GM21717 (cell line): ENCODE results near the gene OR1K1.
"Not testable (repeated sequence)": the region's sequence is repeated elsewhere in the genome, so short reads cannot be mapped to it uniquely, and the experiment has no call there.

ENCODE experiments used
- ATAC-seq: cut with Tn5 transposase; IDR thresholded peaks from one replicate; pipeline ENCODE4 v1.9.1; 2021; ENCODE audit warnings: mild to moderate bottlenecking, moderate library complexity; ENCODE audit not compliant: unreplicated experiment

OR1K1 gene

DNA sequence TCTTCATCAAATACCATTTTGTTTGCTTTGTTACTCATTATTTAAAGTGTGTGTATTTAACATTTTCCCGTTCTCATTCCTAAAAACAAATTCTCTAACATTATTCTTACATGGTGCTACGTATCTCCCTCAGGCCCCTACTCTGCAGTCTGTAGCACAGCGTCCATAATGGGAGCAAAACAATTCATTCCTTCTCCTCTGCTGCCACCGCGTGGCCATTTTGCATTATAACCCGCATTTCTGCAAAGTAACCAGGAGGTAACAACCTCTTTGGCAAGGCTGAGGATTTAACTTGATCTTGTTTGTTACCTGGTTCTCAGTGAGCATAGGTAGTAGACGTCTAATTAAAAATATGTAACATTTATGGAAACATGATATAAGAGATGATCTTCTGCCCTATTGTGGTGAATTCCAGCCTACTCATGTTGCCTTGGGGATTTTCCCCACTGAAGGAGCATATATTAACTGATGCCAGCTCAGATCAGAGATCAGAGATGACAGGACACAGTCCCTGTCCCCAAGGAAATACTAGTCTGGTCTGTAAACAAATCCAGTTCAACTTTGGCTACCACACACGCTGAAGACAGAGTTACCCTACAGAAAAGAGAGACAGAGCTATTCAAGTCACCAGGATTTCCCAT, 10.5 kb downstream of the OR1K1 start:
- ATAC-seq: no peak

DNA sequence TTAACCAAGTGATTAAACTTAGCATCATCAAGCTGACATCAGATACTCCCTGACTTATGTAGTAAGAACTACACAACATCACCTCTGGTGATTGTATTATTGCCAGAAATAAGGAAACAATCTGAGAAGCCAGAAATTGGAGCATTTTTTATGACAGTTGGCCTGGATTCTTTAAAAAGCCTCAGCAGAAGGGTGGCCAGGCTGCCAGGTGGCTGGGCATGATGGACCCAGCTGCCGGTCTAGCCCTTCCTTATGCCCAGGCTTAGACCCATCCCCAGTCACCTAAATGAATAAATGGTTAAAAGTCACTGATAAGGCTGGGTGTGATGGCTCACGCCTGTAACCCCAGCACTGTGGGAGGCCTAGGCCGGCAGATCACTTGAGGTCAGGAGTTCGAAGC, 12.8 kb downstream of the OR1K1 start:
- no peak for ATAC-seq

DNA sequence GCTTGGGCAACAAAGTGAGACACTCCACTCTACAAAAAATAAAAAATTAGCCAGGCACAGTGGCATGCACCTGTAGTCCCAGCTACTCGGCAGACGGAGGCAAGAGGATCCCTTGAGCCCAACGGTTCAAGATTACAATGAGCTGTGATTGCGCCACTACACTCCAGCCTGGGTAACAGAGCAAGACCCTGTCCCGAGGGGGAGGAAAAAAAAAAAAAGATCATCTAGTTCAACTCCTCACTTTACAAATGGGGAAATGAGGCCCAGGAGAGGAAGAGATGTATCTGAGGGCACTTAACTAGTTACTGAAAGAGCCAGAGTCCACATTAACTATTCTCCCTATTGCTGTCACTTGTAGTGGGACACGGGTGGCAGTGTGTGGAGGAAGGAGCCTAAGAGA, 14.6 kb downstream of the OR1K1 start:
- ATAC-seq: no peak

DNA sequence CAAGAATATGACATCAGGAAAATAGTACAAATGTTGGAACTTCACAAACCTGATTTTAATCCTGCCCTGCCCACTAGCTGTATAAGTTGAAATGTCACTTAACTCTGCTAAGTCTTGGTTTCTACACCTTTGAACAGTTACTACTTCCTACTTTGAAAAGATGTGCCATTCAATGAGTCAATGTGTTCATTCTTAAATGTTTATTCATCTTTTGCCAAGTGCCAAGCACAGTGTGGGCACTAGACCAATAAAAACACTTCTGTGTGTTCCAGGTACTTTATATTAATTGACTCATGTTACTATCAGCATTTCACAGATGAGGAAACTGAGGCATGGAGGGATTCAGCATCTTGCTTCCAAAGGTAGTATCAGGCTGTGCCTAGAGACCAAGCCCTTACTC, 15.6 kb downstream of the OR1K1 start:
- ATAC-seq: no peak

DNA sequence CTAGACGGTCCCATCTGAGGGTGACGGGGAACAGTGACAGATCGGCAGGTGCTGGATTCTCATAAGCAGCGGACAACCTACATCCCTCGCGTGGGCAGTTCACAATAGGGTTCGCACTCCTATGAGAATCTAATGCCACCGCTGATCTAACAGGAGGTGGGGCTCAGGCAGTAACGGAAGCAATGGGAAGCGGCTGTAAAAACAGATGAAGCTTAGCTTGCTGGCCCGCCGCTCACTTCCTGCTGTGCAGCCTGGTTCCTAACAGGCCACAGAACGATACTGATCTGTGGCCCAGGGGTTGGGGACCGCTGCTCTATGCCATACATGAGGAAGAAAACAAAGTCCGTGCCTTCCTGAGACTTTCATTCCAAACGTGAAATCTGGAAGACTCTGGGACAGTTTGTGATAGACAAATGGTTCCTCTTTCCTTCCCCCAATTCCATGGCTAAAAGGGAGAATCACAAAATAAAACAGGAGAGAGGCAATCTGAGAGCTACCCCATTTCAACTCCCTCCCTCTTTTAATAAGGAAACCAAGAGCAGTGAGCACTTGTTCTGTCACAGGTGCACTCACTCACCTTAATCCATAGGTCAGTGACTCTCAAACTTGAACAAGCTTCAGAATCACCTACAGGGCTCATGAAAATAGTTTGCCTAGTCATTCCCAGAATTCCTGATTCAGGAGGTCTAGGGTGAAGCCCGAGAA, 16.4 kb downstream of the OR1K1 start:
- no peak for ATAC-seq

DNA sequence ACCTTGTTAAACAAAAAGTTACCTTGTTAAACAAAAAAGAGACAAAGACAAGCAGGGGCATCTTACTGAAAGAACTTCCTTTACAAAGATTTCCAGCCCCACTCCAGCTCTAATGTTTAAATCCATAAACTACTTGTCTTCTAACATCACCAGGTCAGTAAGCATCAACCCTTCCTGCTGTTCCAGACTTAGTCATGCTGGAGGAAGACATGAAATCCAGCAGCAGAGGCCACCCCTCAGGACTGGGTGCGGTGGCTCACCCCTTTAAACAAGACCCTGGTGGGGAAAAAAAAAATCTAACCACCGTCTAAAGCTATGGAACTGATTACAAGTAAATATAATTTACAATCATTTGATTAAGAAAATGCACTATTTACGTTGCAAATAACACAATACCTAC, 19.4 kb downstream of the OR1K1 start:
- no peak for ATAC-seq

DNA sequence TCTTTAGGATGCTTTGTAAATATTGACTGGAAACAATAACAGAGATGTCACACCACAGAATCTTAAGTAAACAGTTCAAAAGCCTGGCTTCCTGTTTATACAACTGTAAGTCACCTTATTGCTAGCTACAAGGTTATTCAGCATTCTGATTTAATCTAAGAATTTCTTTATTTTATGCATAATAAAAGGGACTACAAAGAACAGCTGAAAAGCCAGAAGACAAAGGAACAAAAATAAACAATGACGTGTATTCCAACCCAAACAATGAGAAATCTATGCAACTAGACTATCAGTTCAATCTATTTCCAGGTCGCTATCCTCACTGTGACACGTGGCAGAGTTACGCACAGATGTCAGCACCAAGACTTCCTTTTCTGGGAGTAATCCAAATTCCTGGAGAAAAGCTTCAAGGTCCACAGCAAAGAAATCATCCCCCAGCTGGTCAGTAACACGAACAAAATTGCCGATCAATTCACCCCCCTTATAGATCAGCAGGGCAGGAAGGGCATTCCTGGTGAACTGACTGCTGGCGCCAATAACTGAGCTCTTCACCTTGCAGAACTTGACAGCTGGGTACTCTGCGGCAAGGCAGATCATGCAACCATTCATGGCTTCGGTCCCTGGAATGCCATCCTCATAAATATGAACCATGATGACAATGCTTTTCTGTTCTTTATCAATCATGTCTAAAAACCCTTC, 20.0 kb downstream of the OR1K1 start:
- ATAC-seq: no peak

DNA sequence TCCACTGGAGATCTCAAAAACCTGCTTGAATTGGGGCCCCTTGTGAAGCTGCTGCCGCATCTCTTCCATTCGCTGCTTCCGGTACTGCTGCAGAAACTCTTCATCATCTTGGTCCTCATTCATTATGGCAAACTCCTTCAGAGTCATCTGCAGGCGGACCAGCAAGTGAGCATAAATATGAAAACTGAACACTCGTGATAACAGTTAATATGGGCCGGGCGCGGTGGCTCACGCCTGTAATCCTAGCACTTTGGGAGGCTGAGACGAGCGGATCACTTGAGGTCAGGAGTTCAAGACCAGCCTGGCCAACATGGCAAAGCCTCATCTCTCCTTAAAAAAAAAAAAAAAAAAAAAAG, 20.5 kb downstream of the OR1K1 start:
- no peak for ATAC-seq

DNA sequence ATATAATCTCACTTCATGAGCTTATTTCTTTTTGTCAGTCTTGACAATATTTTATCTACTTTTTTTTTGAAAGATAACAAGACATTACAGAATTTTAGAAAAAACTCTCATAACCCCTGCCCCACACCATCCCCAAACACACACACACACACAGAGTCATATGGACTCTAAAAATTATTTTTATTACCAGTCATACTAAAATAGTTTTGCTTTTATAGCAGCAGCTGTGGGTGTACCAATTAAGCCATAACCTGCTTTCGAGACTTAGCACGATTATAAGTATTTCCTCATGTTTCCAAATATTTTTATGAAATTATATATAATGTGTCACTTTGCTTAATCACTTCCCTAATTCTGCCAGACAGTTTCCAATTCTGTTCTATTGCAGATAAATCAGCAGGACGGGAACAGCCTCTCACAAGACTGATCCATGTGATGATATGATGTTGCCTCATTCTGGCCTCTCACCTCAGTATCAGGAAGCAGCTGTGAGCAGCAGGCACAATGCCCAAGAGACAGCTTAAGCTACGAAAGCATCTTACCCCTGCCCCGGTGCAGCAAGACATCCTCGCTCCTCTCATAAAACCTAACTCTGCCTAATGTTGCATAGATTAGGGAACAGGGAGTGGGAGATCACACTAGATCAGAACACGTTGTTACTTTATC, 21.5 kb downstream of the OR1K1 start:
- ATAC-seq: no peak

DNA sequence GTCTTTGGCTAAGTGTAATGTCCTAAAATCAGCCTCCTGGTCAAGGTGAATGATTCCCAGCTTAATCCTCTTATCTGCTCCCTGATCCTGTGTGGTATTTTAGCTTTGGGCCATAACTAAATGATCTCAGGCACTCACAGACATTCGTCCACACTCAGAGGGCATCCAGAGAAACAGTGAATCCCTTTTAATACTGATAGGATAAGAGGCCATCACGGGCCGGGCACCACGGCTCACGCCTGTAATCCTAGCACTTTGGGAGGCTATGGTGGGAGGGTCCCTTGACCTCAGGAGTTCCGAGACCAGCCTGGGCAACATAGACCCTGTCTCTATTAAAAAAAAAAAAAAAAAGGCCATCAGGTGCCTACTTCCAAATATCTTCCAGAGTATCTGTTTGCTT, 22.1 kb downstream of the OR1K1 start:
- no peak for ATAC-seq

DNA sequence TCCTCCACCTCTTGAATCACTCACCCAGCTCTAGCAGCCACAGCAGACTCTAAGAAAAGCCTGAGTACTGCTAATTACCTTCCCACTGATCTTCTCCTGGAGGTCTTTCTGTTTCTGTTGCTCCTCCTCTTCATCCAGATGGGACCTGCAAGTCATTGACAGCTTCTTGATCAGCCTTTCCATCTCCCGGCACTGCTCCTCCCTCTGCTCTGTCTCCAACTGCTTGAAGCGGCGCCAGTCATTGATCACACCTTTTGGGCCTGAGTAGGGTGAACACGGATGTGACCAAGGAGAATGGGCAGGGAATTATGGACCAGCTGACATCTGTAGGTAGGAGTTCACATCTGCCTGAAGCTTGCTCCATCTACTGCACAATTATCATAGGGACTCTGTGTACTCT, 23.0 kb downstream of the OR1K1 start:
- ATAC-seq: no peak

DNA sequence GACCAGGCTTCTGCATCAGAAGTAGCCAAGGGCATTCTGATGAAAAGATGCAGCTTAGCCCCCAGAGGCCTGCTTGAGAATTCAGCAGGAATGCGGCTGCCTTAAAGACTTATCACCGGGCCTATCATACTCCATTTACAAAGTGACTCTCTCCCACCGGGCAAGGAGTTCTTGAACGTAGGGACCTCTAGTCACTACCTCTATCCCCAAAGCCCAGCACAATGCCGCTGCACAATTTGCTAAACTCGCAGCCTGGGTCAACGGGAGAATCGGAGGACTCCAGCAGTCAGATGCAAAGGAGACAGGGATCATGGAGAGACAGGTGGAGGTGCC, 27.8 kb downstream of the OR1K1 start:
- ATAC-seq: peak; percentile 12

DNA sequence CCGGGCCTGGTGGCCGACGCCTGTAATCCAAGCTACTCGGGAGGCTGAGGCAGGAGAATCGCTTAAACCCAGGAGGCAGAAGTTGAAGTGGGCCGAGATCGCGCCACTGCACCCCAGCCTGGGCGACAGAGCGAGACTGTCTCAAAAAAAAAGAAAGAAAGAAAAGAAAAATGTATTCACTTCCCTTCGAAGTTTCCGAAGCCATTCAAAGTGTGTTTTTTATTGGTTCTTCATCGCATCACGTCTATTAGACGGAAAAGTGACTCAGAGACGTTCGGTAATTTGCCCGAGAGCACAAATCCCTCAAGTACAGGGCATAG, 29.0 kb downstream of the OR1K1 start:
- ATAC-seq: not testable (repeated sequence)

DNA sequence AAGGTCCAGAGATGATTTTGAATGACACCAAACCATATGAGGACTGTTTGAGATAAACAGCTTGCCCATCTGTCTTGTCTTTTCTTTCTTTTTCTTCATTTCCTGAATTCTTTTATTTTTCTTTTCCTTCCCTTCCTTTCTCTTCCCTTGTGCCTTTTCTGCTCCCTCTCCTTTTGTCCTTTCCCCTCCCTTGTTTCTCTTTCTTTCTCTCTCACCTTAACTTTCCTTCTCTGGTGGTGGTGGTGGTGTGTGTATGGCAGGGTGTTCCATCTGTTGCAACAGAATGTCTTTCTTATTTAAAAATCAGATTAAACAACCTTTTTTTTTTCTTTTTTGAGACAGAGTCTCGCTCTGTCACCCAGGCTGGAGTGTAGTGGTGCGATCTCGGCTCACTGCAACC, 32.3 kb downstream of the OR1K1 start:
- ATAC-seq: no peak

DNA sequence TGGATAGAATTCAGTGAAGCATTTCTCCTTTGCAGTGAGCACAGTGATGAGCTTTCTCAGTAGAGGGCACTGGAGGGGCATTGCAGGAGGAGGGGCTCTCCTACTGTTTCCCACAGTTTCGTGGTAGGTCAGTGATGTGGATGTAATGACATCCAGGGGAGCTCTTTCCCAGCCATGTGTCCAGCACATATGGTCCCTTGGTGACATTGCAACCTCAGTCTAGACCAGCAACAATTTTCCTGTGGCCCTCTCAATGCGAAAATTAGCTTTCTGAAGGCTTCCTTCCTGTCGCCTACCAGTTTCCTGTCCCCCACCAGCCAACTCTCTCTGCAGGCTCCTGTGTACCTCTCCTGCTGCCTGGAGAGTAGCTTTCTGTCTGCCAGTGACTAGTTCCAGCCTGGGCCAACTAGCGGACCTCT, 35.4 kb downstream of the OR1K1 start:
- ATAC-seq: no peak

DNA sequence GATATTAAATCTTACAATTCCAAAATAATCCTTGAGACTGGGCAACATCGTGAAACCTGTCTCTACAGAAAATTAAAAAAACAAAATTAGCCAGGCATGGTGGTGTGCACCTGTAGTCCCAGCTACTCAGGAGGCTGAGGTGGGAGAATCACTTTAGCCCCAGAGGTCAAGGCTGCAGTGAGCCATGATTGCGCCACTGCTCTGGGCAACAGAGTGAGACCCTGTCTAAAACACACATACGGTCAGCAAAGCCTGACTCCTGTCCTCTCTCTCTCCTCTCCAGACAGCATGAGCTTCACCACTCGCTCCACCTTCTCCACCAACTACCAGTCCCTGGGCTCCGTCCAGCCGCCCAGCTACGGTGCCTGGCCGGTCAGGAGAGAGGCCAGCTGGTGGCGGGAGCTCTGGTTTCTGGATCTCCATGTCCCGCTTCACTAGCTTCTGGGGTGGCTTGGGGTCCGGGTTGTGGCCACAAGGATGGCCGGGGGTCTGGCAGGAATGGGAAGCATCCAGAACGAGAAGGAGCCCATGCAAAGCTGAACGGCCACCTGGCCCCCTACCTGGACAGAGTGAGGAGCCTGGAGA, 37.4 kb downstream of the OR1K1 start:
- no peak for ATAC-seq

DNA sequence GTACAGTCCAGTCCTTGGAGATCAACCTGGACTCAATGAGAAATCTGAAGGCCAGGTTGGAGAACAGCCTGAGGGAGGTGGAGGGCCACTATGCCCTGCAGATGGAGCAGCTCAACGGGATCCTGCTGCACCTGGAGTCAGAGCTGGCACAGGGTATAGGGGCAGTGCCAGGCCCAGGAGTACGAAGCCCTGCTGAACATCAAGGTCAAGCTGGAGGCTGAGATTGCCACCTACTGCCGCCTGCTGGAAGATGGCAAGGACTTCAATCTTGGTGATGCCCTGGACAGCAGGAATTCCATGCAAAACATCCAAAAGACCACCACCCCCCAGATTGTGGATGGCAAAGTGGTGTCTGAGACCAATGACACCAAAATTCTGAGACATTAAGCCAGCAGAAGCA, 38.5 kb downstream of the OR1K1 start:
- ATAC-seq: not testable (repeated sequence)

DNA sequence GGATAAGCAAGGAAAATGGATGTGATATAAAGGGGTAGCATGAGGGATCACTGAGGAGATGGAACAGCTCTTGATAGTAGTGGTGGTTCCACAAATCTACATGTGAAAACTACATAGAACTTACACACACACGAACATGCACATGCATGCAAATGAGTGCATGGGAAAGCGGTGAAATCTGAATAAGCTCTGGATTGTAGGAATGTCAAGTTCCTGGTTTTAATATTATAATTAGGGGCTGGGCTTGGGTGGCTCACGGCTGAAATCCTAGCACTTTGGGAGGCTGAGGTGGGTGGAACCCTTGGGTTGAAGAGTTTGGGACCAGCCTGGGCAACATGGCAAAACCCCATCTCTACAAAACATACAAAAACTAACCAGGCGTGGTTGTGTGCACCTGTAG, 41.6 kb downstream of the OR1K1 start:
- ATAC-seq: no peak

DNA sequence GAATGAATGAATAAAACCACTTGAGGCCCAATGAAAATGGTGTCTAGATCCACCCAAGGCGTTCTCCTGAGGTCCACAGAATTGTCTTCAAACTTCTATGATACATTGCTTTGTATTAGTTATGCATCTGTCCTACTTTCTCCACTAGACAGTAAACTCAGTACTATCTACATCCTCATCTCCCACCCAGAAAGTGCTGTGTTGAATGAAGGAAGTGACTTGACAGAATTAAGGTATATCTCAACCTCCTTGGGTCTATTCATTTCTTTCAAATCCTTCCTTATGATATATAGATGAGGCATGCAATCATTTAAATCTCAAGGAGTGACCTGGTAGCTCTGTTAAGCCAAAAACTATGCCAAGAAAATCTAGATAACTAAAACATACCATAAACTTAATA, 44.2 kb downstream of the OR1K1 start:
- ATAC-seq: no peak

DNA sequence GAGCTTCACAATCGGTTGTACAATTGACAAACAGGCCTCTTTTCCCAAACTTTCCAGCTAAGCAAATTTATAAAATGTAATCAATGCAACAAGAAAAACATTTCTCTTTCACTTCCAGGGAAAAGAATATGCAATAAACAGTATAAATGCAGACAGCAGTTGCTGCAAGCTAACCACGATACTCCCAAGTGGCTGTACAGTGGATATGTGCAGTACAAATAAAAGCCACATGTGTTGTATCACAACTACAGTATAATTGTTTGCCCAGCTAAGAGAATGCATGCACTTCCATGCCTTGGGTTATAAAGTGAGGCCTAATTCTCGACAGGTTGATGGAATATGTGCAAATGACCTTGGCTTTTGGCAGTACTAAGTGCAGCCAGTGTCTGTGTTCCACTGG, 45.2 kb downstream of the OR1K1 start:
- ATAC-seq: no peak

DNA sequence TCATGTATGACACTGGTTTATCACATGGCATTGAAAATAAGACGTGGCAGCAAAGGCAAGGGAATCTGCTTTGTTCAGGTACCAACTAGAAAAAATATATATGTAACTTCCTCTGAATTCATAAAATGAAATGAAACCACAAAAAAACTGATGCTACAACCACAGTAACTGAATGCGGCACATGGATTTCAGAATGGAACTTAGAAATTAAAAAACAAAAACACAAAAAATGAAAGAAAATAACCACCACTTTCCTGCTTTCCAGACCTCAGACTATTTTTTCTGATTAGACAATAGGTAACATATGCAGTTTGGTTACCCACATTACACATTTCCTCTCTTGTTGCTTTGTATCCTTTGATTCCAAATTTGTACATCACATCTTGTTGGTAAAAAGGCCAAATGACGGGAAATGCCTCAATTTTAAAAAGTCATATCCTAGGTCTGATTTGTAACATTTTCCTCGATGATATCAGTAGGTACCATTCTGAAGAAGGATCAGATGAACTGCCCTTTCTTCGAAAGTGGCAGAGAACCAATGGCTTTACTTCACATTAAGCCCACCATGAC, 46.5 kb downstream of the OR1K1 start:
- ATAC-seq: no peak
